Activated naive CD8-positive, alpha-beta T cell treated with anti-CD3 and anti-CD28 coated beads, Interleukin-2, amount 50 U/mL, for 24 hours (primary cell): ENCODE results near the gene SRSF1.

Experiments used
- ATAC-seq: fragments of 150-1000 bp; cut with Tn5 transposase; one replicate; pipeline ENCODE4 v1.10.0; 2021
- DNase-seq: peaks from one replicate; pipeline ENCODE4 v3.0.0; 2021
- H3K27ac Mint-ChIP-seq: one replicate; pipeline ENCODE4 v1.8.0; 2021; ENCODE audit warnings: mild to moderate bottlenecking, mixed read lengths
- H3K27me3 Mint-ChIP-seq: one replicate; pipeline ENCODE4 v1.8.0; 2021; ENCODE audit warnings: mixed read lengths
- H3K36me3 Mint-ChIP-seq: one replicate; pipeline ENCODE4 v1.8.0; 2021; ENCODE audit warnings: low read depth, mixed read lengths
- H3K4me1 Mint-ChIP-seq: one replicate; pipeline ENCODE4 v1.8.0; 2021; ENCODE audit warnings: mixed read lengths
- H3K4me3 Mint-ChIP-seq: one replicate; pipeline ENCODE4 v1.8.0; 2021; ENCODE audit warnings: mild to moderate bottlenecking, moderate library complexity, mixed read lengths
- H3K9me3 Mint-ChIP-seq: one replicate; pipeline ENCODE4 v1.8.0; 2021; ENCODE audit warnings: mixed read lengths

SRSF1 gene

DNA sequence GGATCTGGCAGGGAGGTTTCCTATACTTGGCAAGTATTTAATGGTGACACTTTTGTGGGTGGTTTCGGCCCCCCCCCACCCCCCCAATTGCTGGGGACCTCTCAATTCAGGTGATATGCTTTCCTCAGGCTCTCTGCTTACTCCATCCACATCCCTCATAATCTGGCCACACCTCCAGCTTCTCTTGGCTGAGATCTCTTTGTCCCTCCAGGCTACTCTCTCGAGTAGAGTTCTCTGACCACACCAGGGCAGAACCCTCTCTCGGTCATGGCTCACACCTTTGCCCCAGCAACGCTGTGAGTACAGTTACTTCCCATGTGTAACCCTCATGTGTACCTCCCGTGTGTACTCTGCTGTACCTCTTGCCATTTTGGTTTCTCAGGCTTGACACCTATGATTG, 34.1 kb upstream of the SRSF1 start:
- Mint-ChIP-seq H3K27ac (no peak overlapping the region), H3K36me3 (no peaks in the 10 kb centered on the region), H3K4me3 (no peak overlapping the region), H3K4me1 (no peaks in the 10 kb centered on the region), H3K27me3 (peaks cover 41% of the 10 kb centered on the region), H3K9me3 (no peaks in the 10 kb centered on the region)
- DNase-seq (no peak), ATAC-seq (no peak)

DNA sequence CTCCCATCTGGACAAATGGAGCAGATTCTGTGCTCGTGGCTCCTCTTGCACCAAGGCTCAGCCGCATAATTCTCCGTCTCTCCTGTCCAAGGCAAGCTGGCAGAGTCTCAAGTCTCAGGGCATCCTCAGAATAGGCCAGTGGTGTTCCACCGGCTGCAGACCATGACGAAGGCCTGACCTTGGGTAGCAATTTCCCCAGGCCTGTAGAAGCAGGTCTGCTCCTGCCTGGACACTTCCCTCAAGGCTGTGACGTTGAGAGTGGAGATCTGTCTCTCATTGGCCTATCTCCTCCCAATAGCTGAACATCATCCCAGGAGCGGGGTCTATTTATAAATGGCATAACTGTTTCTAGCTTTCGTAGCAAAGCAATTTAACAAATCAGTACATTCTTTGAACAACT, 33.3 kb upstream of the SRSF1 start:
- Mint-ChIP-seq H3K27me3 (peaks cover 39% of the 10 kb centered on the region), H3K36me3 (no peaks in the 10 kb centered on the region), H3K4me1 (no peaks in the 10 kb centered on the region), H3K9me3 (no peaks in the 10 kb centered on the region), H3K4me3 (no peak overlapping the region), H3K27ac (no peak overlapping the region)
- DNase-seq (no peak), ATAC-seq (no peak)

DNA sequence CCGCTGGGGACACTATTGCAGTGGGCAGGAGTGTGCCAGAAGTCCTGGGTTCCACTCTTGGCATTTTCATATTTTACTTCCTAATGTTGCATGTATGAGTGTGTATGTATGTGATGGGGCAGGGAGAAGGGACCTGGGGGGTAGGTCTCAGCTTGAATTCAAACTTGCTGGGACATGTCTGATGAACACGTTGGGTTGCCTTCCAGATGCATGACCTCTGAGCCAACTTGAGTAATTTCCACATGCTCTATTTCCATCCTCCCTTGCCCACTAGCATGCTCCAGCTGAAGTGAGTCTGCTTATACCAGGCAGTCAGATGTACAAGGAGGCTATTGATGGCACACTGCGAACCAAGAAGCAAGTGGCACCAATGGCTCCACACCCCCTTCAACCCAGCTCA, 32.9 kb upstream of the SRSF1 start:
- Mint-ChIP-seq H3K4me3 (no peak overlapping the region), H3K36me3 (no peaks in the 10 kb centered on the region), H3K9me3 (no peaks in the 10 kb centered on the region), H3K27me3 (peaks cover 39% of the 10 kb centered on the region), H3K27ac (no peak overlapping the region), H3K4me1 (no peaks in the 10 kb centered on the region)
- ATAC-seq: no peak
- DNase-seq: no peak

DNA sequence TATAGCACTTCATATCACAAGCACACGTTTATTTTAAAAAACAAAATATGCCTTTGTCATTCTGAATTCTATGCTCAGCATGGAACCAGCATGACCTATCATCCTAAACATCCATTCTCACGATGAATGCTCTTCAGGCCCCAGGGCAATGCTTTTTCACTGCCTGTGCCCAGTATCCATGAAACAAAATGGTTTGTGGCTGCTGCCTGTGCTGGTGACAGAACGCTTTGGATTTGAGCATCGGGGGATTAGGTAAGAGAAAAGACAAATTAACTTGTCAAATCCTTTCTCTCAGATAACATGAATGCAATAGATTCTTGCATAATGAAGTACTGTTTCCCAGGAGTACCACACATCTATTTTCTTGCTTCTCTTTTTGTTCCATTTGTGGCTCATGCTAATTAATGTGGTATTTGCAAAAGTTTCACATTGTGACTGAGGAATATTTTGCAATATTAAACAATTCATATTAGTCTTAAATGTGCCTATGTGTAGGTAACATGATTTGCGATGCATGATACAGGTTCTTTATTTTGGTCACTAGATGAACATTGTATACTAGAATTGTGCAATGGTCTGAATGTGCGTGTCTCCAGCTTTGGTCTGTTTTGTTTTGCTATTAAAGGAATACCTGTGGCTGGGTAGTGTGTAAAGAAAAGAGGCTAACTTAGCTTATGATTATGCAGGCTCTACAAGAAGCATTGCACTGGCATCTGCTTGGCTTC, 25.8 kb upstream of the SRSF1 start:
- DNase-seq (no peak), ATAC-seq (no peak)
- no peaks in the 10 kb centered on the region for H3K36me3 Mint-ChIP-seq
- H3K27ac Mint-ChIP-seq: no peak overlapping the region
- H3K4me1 Mint-ChIP-seq: no peaks in the 10 kb centered on the region
- H3K9me3 Mint-ChIP-seq: peaks cover 6% of the 10 kb centered on the region
- no peak overlapping the region for H3K4me3 Mint-ChIP-seq
- peaks cover 13% of the 10 kb centered on the region for H3K27me3 Mint-ChIP-seq

DNA sequence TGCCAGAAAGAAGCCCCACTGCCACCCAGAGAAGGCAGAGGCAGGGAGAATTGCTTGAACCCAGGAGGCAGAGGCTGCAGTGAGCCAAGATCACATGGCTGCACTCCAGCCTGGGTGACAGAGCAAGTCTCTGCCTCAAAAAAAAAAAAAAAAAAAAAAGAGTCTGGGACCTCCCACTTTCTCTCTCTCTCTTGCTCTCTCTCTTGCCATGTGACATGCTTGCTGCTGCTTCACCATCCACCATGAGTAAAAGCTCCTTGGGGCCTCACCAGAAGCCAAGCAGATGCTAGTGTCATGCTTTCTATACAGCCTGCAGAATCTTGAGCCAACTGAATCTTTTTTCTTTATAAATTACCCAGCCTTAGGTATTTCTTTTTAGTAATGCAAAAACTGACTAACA, 21.5 kb upstream of the SRSF1 start:
- Mint-ChIP-seq H3K4me1 (no peaks in the 10 kb centered on the region), H3K9me3 (peaks cover 6% of the 10 kb centered on the region), H3K4me3 (no peak overlapping the region), H3K27me3 (peaks cover 32% of the 10 kb centered on the region), H3K27ac (no peak overlapping the region), H3K36me3 (no peaks in the 10 kb centered on the region)
- ATAC-seq (no peak), DNase-seq (no peak)

DNA sequence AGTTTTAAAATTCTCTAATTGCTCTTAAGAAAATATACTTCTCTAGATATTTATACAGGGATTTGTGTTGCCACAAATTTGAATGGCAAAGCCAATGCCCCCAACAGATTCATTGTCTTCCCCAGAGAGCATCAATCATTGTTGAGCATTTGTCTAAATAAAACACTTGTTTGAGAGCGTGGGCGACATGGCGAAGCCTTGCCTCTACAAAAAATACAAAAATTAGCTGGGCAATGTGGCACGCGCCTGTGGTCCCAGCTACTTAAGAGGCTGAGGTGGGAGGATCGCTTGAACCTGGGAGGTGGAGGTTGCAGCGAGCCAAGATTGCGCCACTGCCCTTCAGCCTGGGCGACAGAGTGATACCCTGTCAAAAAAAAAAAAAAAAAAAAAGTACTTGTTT, 13.4 kb upstream of the SRSF1 start:
- ATAC-seq: no peak
- Mint-ChIP-seq H3K9me3 (no peaks in the 10 kb centered on the region), H3K4me1 (no peaks in the 10 kb centered on the region), H3K36me3 (no peaks in the 10 kb centered on the region), H3K27me3 (peaks cover 20% of the 10 kb centered on the region), H3K27ac (no peak overlapping the region), H3K4me3 (no peak overlapping the region)
- DNase-seq: no peak

DNA sequence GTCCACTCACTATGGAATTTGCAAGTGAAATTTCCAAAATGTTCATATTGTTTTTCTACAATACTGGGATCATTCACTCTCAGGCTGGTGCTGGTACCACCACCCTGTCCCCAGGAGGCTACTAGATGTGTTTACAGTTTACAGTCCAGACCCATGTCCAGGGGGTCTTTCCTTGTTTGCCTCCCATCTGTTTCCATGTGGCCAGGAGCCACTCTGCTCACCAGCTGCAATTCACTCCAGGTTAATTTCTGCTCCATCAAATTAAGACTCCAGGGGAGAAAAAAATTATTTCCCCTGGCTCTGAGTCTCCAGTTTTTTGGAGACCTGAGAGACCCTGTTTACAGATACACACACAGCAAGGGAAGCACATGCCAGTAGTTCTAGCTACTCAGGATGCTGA, 12.5 kb upstream of the SRSF1 start:
- H3K4me1 Mint-ChIP-seq: no peaks in the 10 kb centered on the region
- no peak overlapping the region for H3K4me3 Mint-ChIP-seq
- ATAC-seq (no peak), DNase-seq (no peak)
- H3K27ac Mint-ChIP-seq: no peak overlapping the region
- peaks cover 16% of the 10 kb centered on the region for H3K27me3 Mint-ChIP-seq
- H3K9me3 Mint-ChIP-seq: no peaks in the 10 kb centered on the region
- H3K36me3 Mint-ChIP-seq: no peaks in the 10 kb centered on the region

DNA sequence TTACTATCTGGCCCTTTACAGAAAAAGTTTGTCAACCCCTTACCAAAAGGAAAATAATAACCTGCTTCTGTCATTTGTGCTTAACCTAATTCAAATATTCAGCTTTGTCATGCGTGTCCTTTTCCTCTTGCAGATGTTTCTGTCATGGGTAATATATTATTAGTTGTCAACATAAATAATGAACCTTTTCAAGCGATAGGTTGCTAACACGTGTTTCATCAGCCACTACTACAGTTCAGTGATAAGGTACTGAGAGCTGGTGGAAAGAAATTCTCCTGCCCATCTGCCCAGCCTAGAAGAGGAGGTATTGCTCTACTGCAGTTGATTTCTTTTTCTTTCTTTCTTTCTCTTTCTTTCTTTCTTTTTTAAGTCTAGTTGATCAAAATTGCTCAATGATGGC, 12.0 kb upstream of the SRSF1 start:
- ATAC-seq (no peak), DNase-seq (no peak)
- no peaks in the 10 kb centered on the region for H3K9me3 Mint-ChIP-seq
- H3K36me3 Mint-ChIP-seq: no peaks in the 10 kb centered on the region
- H3K27me3 Mint-ChIP-seq: peaks cover 15% of the 10 kb centered on the region
- no peak overlapping the region for H3K4me3 Mint-ChIP-seq
- H3K4me1 Mint-ChIP-seq: no peaks in the 10 kb centered on the region
- no peak overlapping the region for H3K27ac Mint-ChIP-seq

DNA sequence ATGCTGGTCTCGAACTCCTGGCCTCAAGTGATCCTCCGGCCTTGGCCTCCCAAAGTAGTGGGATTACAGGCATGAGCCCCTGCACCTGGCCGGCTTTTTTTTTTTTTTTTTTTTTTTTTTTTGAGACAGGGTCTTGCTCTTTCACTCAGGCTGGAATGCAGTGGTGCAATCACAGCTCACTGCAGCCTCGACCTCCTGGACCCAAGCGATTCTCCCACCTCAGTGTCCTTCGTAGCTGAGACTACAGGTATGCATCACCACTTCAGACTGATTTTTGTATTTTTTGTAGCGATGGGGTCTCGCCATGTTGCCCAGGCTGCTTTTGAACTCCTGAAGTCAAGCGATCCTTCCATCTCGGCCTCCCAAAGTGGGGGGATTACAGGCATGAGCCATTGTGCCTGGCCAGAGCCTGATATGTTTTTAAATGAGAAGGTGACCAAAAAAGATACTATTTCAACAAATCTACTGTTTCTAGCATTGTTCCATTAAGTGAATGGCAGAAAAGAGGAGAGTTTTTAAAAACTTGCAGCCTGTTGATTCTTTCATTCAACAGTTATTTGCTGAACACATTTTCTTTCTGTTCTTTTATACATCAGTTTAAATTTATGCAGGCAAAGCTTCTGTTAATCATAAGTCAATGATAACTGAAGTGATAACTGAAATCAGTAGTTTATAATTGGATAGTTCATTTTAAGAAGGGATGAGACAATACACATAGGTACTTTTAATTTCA, 3.2 kb upstream of the SRSF1 start:
- Mint-ChIP-seq H3K36me3 (peaks cover 44% of the 10 kb centered on the region), H3K27me3 (peaks cover 4% of the 10 kb centered on the region), H3K9me3 (no peaks in the 10 kb centered on the region), H3K27ac (no peak overlapping the region), H3K4me1 (peaks cover 38% of the 10 kb centered on the region), H3K4me3 (no peak overlapping the region)
- no peak for DNase-seq
- no peak for ATAC-seq

DNA sequence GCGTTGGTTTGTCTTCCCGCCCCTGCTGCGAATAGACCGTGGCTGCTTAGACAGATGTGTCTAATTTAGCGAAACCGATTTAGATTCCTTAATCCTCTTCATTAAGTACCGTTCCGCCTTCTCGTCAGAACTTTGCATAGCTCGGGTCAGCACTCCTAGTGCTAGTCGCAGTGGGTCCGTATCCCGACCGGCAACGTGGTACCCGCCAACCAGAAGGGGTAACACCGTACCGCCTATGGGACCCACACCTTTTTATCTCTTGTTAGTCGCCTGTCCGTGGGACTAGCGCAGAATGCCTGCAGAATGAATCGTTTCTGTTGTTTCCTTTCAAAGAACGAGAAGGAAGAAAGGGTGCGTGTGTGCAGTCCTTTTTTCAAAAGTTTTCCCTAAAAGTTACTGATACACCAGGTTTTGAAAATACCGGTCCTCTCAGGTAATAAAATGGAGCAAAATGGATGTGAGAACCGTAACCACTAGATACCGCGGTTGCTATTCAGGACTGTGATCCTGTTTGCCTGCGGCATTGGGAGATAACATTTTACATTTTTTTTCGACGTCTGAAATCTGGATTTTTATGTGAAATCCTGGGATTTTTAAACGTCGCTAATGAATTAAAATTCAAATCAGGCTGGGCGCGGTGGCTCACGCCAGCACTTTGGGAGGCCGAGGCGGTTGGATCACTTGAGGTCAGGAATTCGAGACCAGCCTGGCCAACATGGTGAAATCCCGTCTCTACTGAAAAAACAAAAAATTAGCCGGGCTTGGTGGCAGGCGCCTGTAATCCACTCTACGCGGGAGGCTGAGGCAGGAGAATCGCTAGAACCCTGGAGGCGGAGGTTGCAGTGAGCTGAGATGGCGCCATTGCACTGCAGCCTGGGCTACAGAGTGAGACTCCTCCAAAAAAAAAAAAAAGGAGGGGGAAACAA, 998 bp upstream of the SRSF1 start:
- H3K4me3 Mint-ChIP-seq: peak overlapping the region; percentile 88
- H3K27me3 Mint-ChIP-seq: peaks cover 4% of the 10 kb centered on the region
- peaks cover 58% of the 10 kb centered on the region for H3K4me1 Mint-ChIP-seq
- no peaks in the 10 kb centered on the region for H3K9me3 Mint-ChIP-seq
- H3K36me3 Mint-ChIP-seq: peaks cover 66% of the 10 kb centered on the region
- DNase-seq (no peak), ATAC-seq (peak; percentile 40)
- peak overlapping the region; percentile 100 for H3K27ac Mint-ChIP-seq

DNA sequence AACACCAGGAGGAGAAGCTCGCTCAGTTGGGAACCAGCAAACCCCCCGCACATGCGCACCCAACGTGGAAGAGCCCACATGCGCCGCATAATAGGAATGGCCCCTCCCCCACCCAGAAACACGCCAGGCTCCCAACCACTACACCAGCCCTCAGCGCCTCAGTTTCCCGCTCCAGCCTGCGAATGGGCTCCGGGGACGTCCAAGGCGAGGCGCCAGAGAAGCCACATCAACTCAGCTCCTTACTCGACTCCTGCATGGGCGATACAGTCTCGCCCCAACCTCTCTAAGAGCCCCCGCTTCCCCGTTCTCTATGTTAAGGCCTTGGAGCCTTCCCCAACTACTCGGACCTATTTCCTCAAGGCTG, 504 bp downstream of the SRSF1 start:
- peak overlapping the region; percentile 88 for H3K4me3 Mint-ChIP-seq
- peaks cover 78% of the 10 kb centered on the region for H3K36me3 Mint-ChIP-seq
- peaks cover 73% of the 10 kb centered on the region for H3K4me1 Mint-ChIP-seq
- peak overlapping the region; percentile 100 for H3K27ac Mint-ChIP-seq
- H3K27me3 Mint-ChIP-seq: peaks cover 4% of the 10 kb centered on the region
- peak; percentile 77 for DNase-seq
- H3K9me3 Mint-ChIP-seq: no peaks in the 10 kb centered on the region
- ATAC-seq: peak; percentile 45

DNA sequence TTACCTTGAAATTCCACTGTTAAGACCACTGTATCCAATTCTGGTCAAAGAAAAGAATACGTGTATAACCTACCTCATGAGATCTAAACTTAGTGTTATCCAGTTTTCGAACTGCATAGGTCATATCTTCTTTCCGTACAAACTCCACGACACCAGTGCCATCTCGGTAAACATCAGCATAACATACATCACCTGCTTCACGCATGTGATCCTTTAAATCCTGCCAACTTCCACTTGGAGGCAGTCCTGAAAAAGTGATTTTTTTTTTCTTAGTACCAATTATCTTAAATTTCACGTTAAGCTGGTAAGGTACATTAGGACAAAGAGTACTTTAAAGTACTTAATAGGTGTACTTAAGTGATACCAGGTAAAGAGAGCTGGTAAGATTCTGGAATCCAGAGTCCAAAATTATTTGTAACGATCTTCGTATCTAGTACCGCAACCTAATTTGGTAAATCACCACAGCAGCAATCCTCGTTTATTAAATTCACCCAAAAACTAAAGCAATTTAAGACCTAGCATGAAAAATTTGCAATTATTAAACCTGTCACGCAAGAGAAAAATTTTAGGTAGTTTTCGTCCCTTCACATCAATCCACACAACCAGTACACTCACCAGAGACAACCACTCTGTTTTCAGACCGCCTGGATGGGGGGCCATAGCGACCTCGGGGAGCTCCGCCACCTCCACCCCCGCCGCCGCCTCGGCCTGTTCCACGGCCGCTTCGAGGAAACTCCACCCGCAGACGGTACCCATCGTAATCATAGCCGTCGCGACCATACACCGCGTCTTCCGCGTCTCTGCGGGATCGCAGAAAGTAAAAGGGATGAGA, 1.1 kb downstream of the SRSF1 start:
- DNase-seq (no peak), ATAC-seq (no peak)
- H3K4me1 Mint-ChIP-seq: peaks cover 76% of the 10 kb centered on the region

DNA sequence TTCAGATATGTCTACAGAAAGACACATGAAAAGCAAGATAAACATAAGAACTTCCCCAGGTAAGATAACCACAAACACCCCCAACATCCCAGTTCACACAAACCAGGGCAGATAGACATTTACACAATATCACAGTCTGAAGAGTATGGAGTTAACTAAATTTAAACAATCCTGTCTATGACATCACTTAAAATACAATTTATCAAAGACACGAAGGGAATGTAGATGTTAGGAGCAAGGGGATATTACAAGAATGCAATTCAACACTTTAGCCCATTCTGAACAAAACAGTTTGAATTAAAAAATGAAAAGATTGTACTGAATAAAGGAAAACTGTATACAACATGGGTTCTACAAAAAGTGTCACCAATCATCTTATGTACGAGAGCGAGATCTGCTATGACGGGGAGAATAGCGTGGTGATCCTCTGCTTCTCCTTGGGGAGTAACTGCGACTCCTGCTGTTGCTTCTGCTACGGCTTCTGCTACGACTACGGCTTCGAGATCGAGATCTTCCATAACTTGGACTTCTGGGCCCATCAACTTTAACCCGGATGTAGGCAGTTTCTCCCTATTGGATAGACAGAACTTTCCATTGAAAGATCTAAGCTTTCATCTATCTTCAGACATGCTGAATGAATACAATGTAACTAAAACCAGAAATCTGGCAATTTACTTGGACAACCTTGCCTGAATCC, 1.9 kb downstream of the SRSF1 start:
- peaks cover 82% of the 10 kb centered on the region for H3K4me1 Mint-ChIP-seq
- H3K36me3 Mint-ChIP-seq: peaks cover 85% of the 10 kb centered on the region
- peaks cover 4% of the 10 kb centered on the region for H3K27me3 Mint-ChIP-seq
- peak overlapping the region; percentile 100 for H3K27ac Mint-ChIP-seq
- H3K4me3 Mint-ChIP-seq: peak overlapping the region; percentile 88
- ATAC-seq (no peak), DNase-seq (no peak)
- H3K9me3 Mint-ChIP-seq: no peaks in the 10 kb centered on the region

More for the DNA sequence above, 1.1 kb downstream of the SRSF1 start:
- Mint-ChIP-seq H3K27ac (peak overlapping the region; percentile 100), H3K27me3 (peaks cover 4% of the 10 kb centered on the region), H3K4me3 (peak overlapping the region; percentile 88), H3K36me3 (peaks cover 83% of the 10 kb centered on the region), H3K9me3 (no peaks in the 10 kb centered on the region)
